GM06990 (cell line): Measurements from ENCODE around the gene BCAS4.

Source experiments
- DNase-seq: peaks from one replicate; pipeline ENCODE4 v3.0.0-alpha.2; 2011; ENCODE audit not compliant: insufficient read length; ENCODE audit errors: extremely low read depth
- H3K27me3 ChIP-seq: replicated peaks from 2 replicates; pipeline ENCODE4 v1.6.0; 2011; ENCODE audit warnings: low read length; ENCODE audit not compliant: control insufficient read depth, insufficient read depth
- H3K36me3 ChIP-seq: 2 replicates; pipeline ENCODE4 v1.5.1; 2011; ENCODE audit warnings: low read length; ENCODE audit not compliant: control insufficient read depth, insufficient read depth
- H3K4me3 ChIP-seq: replicated peaks from 2 replicates; pipeline ENCODE4 v1.5.1; 2011; ENCODE audit warnings: low read depth, mild to moderate bottlenecking, control low read depth, low read length
- CTCF ChIP-seq: IDR thresholded peaks from 2 replicates; pipeline ENCODE4 v1.5.1; 2011; ENCODE audit warnings: low read length, control low read depth, mild to moderate bottlenecking, inconsistent platforms; ENCODE audit not compliant: insufficient read depth, poor library complexity, severe bottlenecking

The BCAS4 gene

GRCh38 chr20:50915424-50915823 lies 120.6 kb downstream of the BCAS4 start:
- TF ChIP-seq CTCF: no peak

GRCh38 chr20:50916257-50916656 lies 121.4 kb downstream of the BCAS4 start:
- no peak for DNase-seq
- Histone ChIP-seq H3K27me3 (no peaks in the 10 kb centered on the region), H3K4me3 (no peak overlapping the region), H3K36me3 (peaks cover 5% of the 10 kb centered on the region)
- TF ChIP-seq CTCF: no peak

More at GRCh38 chr20:50915424-50915823, 120.6 kb downstream of the BCAS4 start:
- H3K36me3 ChIP-seq: peaks cover 5% of the 10 kb centered on the region
- H3K4me3 ChIP-seq: no peak overlapping the region
- no peak for DNase-seq
- no peaks in the 10 kb centered on the region for H3K27me3 ChIP-seq

- no peak for DNase-seq
- Histone ChIP-seq H3K27me3 (no peaks in the 10 kb centered on the region), H3K36me3 (peaks cover 5% of the 10 kb centered on the region), H3K4me3 (no peak overlapping the region)
- no peak for TF ChIP-seq CTCF
Observed at GRCh38 chr20:50916934-50917333, 122.1 kb downstream of the BCAS4 start.

- Histone ChIP-seq H3K27me3 (no peaks in the 10 kb centered on the region), H3K4me3 (no peak overlapping the region), H3K36me3 (peaks cover 7% of the 10 kb centered on the region)
- no peak for TF ChIP-seq CTCF
- DNase-seq: no peak
Observed at GRCh38 chr20:50918403-50918802, 123.5 kb downstream of the BCAS4 start.

- no peak for DNase-seq
- no peak for TF ChIP-seq CTCF
- H3K36me3 ChIP-seq: peaks cover 7% of the 10 kb centered on the region
- H3K4me3 ChIP-seq: no peak overlapping the region
- H3K27me3 ChIP-seq: no peaks in the 10 kb centered on the region
Observed at GRCh38 chr20:50919567-50919966, 124.7 kb downstream of the BCAS4 start.

- DNase-seq: no peak
Observed at GRCh38 chr20:50920997-50921396, 126.1 kb downstream of the BCAS4 start.

More at GRCh38 chr20:50920997-50921396, 126.1 kb downstream of the BCAS4 start:
- Histone ChIP-seq H3K4me3 (no peak overlapping the region), H3K27me3 (no peaks in the 10 kb centered on the region), H3K36me3 (peaks cover 7% of the 10 kb centered on the region)
- TF ChIP-seq CTCF: no peak
